ENCODE measurements around the gene NSD2. TPM values are rescaled to one million over a fixed set of nuclear protein-coding genes. Genes with fewer than 3 reads are reported as not detected.

NSD2 gene
- total RNA-seq, 1 experiment from 2014 or later: 122 TPM

DNA sequence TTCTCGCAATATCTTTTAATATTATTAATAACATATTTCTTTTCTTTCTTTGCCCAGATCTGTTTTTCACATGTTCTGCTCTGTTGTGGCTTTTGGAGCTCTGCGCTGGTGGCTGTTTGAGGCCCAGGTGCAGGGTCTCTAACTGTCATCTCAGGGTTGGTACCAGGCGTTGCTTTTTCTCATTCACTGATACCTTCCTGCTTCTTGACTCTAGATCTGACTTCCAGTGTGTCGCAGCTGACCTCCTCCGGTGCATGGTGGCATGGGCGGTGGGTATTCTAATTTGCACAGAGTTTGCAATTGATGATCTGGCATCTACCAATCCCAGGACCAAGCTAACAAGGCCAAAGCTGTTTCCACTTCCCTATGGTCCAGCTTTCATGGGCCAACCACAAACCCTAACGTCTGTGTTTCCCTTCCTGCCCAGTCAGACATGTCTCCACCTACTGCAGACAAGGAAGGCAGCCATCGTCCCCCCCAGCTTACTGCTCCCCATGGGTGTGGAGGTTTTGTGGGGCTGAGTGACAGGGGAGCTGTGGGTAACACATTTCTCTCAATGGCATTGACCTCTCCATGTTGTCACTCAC lies 40.5 kb upstream of the NSD2 start:
- no peaks in the 10 kb centered on the region for H3K4me1 ChIP-seq
- CTCF ChIA-PET: no interaction called here

DNA sequence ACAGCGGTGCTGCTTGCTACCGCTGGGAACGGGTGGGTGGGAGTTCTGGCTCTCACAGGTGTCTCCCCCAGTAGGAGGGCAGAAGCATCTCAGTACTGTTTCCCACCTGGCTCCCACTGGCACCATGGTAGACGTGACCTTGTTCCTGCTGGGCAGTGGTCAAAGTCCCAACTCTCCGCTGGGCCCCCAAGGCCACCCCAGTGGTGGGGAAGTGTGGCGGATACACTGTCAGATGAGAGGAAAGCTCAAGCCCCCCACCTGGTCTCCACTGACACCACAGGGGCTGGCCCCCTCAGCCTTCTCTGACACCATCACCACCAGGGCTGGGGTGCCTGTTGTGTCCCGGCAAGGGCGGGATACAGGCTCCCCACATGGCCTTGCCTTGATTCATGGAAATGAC lies 39.9 kb upstream of the NSD2 start:
- no TSS peak for BruUV-seq (replicated peaks)
- Histone ChIP-seq H3K4me3 (ENCODE audit: low read depth, low read length) (no peak overlapping the region), H3K9me3 (no peaks in the 10 kb centered on the region), H3K36me3 (ENCODE audit: control insufficient read depth, insufficient read depth, low read length) (no peaks in the 10 kb centered on the region; the same call in none of the 2 replicates), H3K4me1 (no peaks in the 10 kb centered on the region), H3K27me3 (replicated peaks; ENCODE audit: control insufficient read depth, insufficient read depth, low read length) (no peaks in the 10 kb centered on the region)
- Mint-ChIP-seq H3K36me3 (ENCODE audit: insufficient read depth, unreplicated experiment) (peaks cover 73% of the 10 kb centered on the region), H3K4me1 (ENCODE audit: low read depth, unreplicated experiment) (no peaks in the 10 kb centered on the region), H3K4me3 (ENCODE audit: unreplicated experiment) (no peak overlapping the region), H3K9me3 (ENCODE audit: unreplicated experiment) (peaks cover 9% of the 10 kb centered on the region), H3K27me3 (ENCODE audit: insufficient read depth, unreplicated experiment) (no peaks in the 10 kb centered on the region), H3K27ac (ENCODE audit: unreplicated experiment) (no peak overlapping the region)
- no peak for DNase-seq
- TF ChIP-seq CTCF (IDR thresholded peaks at IDR 0.05; ENCODE audit: insufficient read depth in 1 of 2, low read depth in 1 of 2, low read length in 1 of 2, severe bottlenecking in 1 of 2, unreplicated experiment in 1 of 2): no peak
- CTCF ChIA-PET: no interaction called here
- intact Hi-C loops (cut with micrococcal nuclease; ENCODE audit: unreplicated experiment): no loop called here
- POLR2A ChIA-PET: no interaction called here

More for the DNA sequence above, 40.5 kb upstream of the NSD2 start:
- Mint-ChIP-seq H3K27ac (ENCODE audit: unreplicated experiment) (no peak overlapping the region), H3K9me3 (ENCODE audit: unreplicated experiment) (peaks cover 9% of the 10 kb centered on the region), H3K27me3 (ENCODE audit: insufficient read depth, unreplicated experiment) (no peaks in the 10 kb centered on the region), H3K4me3 (ENCODE audit: unreplicated experiment) (no peak overlapping the region), H3K36me3 (ENCODE audit: insufficient read depth, unreplicated experiment) (peaks cover 72% of the 10 kb centered on the region), H3K4me1 (ENCODE audit: low read depth, unreplicated experiment) (no peaks in the 10 kb centered on the region)
- intact Hi-C loops (cut with micrococcal nuclease; ENCODE audit: unreplicated experiment): no loop called here
- no peaks in the 10 kb centered on the region for H3K9me3 ChIP-seq
- no peaks in the 10 kb centered on the region; the same call in none of the 2 replicates for H3K36me3 ChIP-seq (ENCODE audit: control insufficient read depth, insufficient read depth, low read length)
- POLR2A ChIA-PET: no interaction called here
- DNase-seq: no peak
- no TSS peak for BruUV-seq (replicated peaks)
- no peak overlapping the region for H3K4me3 ChIP-seq (ENCODE audit: low read depth, low read length)
- no peaks in the 10 kb centered on the region for H3K27me3 ChIP-seq (replicated peaks; ENCODE audit: control insufficient read depth, insufficient read depth, low read length)
- no peak for TF ChIP-seq CTCF (IDR thresholded peaks at IDR 0.05; ENCODE audit: insufficient read depth in 1 of 2, low read depth in 1 of 2, low read length in 1 of 2, severe bottlenecking in 1 of 2, unreplicated experiment in 1 of 2)

DNA sequence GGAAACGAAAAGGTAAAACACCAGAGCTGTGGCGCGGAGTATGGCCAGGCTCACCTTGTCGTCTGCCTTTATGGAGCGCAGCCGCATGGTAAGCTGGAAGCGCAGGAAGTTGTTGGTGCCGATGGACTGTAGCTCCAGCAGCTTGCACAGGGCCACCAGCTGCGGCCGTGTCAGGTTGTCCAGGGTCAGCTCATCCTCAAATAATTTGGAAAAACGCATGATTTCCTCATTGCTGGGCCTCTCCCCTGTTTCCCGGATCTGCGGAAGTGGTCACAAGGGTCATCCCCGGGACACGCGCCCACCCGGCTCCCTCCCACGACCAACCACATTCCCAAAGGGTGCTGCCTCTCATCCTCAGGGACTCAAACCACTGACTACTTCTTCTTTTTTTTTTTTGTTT lies 38.5 kb upstream of the NSD2 start:
- H3K27ac Mint-ChIP-seq (ENCODE audit: unreplicated experiment): no peak overlapping the region
- no TSS peak for BruUV-seq (replicated peaks)

More for the DNA sequence above, 38.5 kb upstream of the NSD2 start:
- no peak overlapping the region for H3K4me3 Mint-ChIP-seq (ENCODE audit: unreplicated experiment)
- intact Hi-C loops (cut with micrococcal nuclease; ENCODE audit: unreplicated experiment): no loop called here
- peaks cover 9% of the 10 kb centered on the region for H3K9me3 Mint-ChIP-seq (ENCODE audit: unreplicated experiment)
- H3K36me3 Mint-ChIP-seq (ENCODE audit: insufficient read depth, unreplicated experiment): peaks cover 78% of the 10 kb centered on the region
- CTCF ChIA-PET: interaction anchor here (0.6 to 0.9 kb wide), 2 partner anchors 18 to 65 kb away, joined by 4 to 5 read pairs; no protein-coding TSS in a partner anchor
- no peaks in the 10 kb centered on the region for H3K27me3 Mint-ChIP-seq (ENCODE audit: insufficient read depth, unreplicated experiment)
- Histone ChIP-seq H3K27me3 (replicated peaks; ENCODE audit: control insufficient read depth, insufficient read depth, low read length) (no peaks in the 10 kb centered on the region), H3K9me3 (no peaks in the 10 kb centered on the region), H3K4me1 (no peaks in the 10 kb centered on the region), H3K36me3 (ENCODE audit: control insufficient read depth, insufficient read depth, low read length) (no peaks in the 10 kb centered on the region; the same call in none of the 2 replicates), H3K4me3 (ENCODE audit: low read depth, low read length) (no peak overlapping the region)
- H3K4me1 Mint-ChIP-seq (ENCODE audit: low read depth, unreplicated experiment): no peaks in the 10 kb centered on the region
- DNase-seq: no peak
- POLR2A ChIA-PET: no interaction called here
- no peak for TF ChIP-seq CTCF (IDR thresholded peaks at IDR 0.05; ENCODE audit: insufficient read depth in 1 of 2, low read depth in 1 of 2, low read length in 1 of 2, severe bottlenecking in 1 of 2, unreplicated experiment in 1 of 2)
